Cardiac fibroblast (primary cell): ENCODE data around the gene MAP2.

ENCODE experiments used
- DNase-seq, 2 donors: peaks; one replicate each; pipeline versions ENCODE4 v3.0.0 to v3.0.0-alpha.2; 2010; ENCODE audit warnings: low read depth in 2 of 2
- H3K4me3 ChIP-seq, 2 donors: replicated peaks in 1 of 2; 1 replicate in 1 of 2; 2 replicates in 1 of 2; pipeline ENCODE4 v1.5.1; 2011; ENCODE audit warnings: low read depth in 2 of 2, low read length in 2 of 2, mild to moderate bottlenecking in 2 of 2, moderate library complexity in 1 of 2
- CTCF ChIP-seq: IDR thresholded peaks from one replicate; pipeline ENCODE4 v1.5.1; 2011; ENCODE audit warnings: low read depth, mild to moderate bottlenecking, low read length, inconsistent platforms

The MAP2 gene

GRCh38 chr2:209564816-209565215 lies 141.0 kb downstream of the MAP2 start:
- no peak overlapping the region for H3K4me3 ChIP-seq
- TF ChIP-seq CTCF = no peak
- no peak for DNase-seq

GRCh38 chr2:209565896-209566582 lies 142.2 kb downstream of the MAP2 start:
- H3K4me3 ChIP-seq = no peak overlapping the region
- DNase-seq = no peak

GRCh38 chr2:209570194-209570593 lies 146.3 kb downstream of the MAP2 start:
- TF ChIP-seq CTCF = no peak
- DNase-seq = no peak
- no peak overlapping the region for H3K4me3 ChIP-seq

More at GRCh38 chr2:209565896-209566582, 142.2 kb downstream of the MAP2 start:
- TF ChIP-seq CTCF = no peak

DNA sequence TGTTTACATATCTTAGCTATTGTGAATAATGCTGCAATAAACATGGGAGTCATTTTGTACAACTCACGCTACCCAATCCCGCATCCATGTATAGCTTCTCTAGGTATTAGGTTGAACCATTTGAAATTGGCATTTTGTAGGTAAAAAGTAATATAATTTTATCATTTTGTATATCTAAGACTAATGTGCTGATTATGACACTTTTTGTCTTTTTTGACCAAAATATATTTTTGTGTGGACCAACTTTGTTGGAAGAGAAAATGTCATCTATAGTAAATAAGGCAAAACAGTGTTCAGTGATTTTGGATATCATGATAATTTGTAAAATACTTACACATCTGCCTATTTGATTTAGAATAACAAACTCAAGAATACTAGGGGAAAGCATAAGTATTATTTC lies 150.7 kb downstream of the MAP2 start:
- TF ChIP-seq CTCF = no peak
- DNase-seq = no peak
- H3K4me3 ChIP-seq = no peak overlapping the region

GRCh38 chr2:209577376-209578357 lies 153.8 kb downstream of the MAP2 start:
- DNase-seq = peak; percentile 43 to 57
- TF ChIP-seq CTCF = peak; percentile 19
- H3K4me3 ChIP-seq = no peak overlapping the region

DNA sequence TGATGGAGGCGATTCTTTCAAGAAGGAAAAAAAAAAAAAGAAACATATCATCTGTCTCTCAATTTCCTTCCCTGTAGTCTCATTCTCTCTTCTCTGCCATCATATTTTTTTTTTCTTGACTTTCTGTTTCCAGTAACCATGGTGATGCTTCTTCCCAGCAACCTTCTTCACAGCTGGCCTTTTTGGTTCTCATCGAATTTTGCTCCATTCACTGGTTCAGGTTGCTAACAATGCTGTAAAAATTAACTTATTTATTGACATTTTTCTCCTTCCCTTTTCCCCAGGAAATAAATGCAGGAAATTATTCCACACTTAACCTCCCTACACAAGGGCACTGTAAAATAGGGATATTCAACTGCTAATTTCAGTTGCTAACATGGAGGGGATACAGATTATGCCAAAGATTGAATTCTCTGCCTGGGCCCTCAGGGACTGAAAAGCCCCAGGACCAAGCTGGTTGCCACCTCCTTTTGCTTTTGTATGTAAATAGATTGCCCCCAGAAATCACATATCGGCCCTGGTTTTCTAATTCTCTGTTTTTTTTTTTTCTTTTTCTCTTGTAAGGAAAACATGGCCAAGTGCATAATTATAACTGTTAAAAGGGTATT lies 154.7 kb downstream of the MAP2 start:
- no peak for TF ChIP-seq CTCF
- DNase-seq = peak in 1 of 2 donors; percentile 8
- H3K4me3 ChIP-seq = no peak overlapping the region
